Suppressor macrophage (primary cell): ENCODE results near the gene TSN.
"Not testable (repeated sequence)": the region's sequence is repeated elsewhere in the genome, so short reads cannot be mapped to it uniquely, and the experiment has no call there.

ENCODE experiments used
- DNase-seq, 4 experiments: peaks; one replicate each; pipeline ENCODE4 v3.0.0-alpha.2; 2020 to 2022
- total RNA-seq, 17 experiments: gene quantifications; one replicate each; lab custom pipeline; 2026; ENCODE audit warnings: mixed read lengths in 6 of 17, inconsistent platforms in 3 of 17; lab: John Stamatoyannopoulos, UW

Gene TSN
- 28.4 to 103 (median 64.4) reads per million in 17 experiments for total RNA-seq

DNA sequence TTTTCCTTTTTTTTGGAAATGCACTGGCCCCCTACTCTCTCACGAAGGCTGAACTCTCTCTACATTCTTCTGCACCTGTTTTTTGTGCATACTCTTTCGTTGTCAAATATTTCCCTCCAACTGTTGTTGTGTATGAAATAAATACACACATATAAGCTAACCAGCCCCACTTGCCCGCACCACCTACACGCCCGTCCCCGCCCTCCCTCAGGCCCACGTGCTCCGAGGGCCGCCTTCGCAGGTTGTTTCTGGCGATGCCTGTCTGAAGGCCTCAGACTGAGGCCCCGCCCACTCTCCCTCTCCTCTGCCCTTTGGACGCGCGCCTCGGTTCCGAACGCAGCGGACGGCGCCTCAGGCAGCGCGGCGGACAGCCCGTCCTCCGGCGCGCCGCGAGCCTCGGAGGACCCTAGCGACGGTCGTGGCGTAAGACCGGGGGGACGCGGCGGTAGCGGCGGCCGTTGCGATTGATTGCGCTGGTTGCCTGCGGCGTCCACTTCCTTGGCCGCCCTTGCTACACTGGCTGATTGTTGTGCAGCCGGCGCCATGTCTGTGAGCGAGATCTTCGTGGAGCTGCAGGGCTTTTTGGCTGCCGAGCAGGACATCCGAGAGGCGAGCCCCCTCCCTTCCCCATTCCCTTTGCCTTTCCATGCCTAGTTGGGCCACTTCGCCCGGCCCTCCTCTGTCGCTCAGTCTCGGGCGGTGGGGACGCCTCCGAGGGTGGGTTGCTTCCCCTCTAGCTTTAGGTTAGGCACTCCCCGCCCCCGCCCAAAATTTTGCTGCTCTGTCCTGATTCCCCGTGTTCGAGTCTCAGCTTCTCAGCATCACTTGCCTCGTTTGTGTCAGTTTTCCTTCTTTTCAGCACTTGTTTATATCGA is at the start of gene TSN:
TSS of gene TSN (plus strand) at position 415 of the 875 bp plus-strand sequence. CDS start at position 544, 129 bp downstream.
- DNase-seq: peak; percentile 99 to 100 (median 99)

DNA sequence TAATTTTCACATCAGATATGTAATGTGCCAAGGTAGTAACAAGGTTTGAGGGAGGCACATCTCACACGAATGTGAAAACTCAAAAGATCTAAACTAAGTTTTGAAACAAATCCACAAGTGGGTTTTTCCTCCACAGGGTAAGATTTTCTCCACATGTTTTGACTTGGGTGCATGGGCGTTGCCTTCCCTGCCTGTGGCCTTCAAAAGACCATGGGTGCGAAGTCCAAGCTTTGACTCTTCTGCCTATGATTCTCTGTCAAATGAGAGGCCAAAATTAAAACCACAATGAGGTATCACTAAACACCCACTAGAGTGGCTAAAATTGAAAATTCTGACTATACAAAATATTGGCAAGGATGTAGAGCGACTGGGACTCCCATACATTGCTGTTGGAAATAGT is 49.5 kb upstream of the TSN start:
- DNase-seq: no peak

GRCh38 chr2:121707344-121707919 is 48.0 kb upstream of the TSN start:
- no peak for DNase-seq

GRCh38 chr2:121707920-121708361 is 47.5 kb upstream of the TSN start:
- DNase-seq: peak in 1 of 4 experiments; percentile 12

GRCh38 chr2:121709776-121710469 is 45.5 kb upstream of the TSN start:
- DNase-seq: no peak

- DNase-seq: no peak
Observed at GRCh38 chr2:121710470-121711170, 44.8 kb upstream of the TSN start.

DNA sequence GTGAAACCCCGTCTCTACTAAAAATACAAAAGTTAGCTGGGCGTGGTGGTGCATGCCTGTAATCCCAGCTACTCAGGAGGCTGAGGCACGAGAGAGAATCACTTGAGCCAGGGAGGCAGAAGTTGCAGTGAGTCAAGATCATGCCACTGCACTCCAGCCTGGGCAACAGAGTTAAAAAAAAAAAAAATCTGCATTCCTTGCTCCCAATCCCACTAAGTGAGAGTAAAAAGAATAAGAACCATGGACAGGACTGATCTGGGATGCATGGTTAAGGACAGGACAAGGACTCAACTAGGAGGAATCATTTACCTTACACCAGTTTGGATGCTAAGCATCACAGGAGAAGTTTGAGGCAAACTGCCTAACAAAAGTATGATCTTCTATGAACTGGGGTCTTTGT is 44.0 kb upstream of the TSN start:
- DNase-seq: not testable (repeated sequence)

- DNase-seq: no peak
Observed at GRCh38 chr2:121716126-121716525, 39.3 kb upstream of the TSN start.

- no peak for DNase-seq
Observed at GRCh38 chr2:121717529-121717928, 37.9 kb upstream of the TSN start.

GRCh38 chr2:121721926-121722325 is 33.5 kb upstream of the TSN start:
- peak in 2 of 4 experiments; percentile 25 to 59 for DNase-seq

DNA sequence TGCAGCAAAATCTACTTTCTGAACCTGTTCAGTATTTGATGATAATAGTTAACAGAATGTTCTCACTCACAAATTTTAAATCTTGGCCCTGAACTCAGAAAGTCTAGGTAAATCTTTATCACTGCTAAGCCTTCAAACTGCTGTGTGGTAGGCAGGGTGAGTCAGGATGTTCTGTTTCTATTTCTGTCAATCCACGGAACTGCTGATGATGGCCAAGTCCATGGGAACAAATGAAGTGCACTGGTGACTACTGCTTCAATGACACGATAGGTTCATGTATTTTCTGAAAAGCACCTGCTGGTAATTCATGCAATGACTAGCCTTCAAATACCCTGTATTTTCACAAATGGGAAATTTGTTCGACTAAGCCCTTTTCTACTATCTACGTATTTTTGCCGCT is 33.0 kb upstream of the TSN start:
- DNase-seq: peak; percentile 50 to 77 (median 54)

DNA sequence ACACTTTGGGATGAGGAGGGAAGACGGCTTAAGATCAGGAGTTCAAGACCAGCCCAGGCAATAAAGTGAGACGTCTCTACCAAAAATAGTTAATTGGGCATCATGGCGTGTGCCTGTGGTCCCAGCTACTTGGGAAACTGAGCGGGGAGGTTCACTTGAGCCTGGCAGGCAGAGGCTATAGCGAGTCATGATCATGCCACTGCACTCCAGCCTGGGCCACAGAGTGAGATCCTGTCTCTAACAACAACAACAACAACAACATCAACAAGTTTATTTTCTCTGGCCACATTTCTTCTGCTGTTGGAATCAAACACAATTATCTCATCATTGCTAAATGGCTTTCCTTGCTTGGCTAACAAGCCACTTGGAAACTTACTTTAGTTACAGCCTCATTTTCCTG is 32.1 kb upstream of the TSN start:
- no peak for DNase-seq

GRCh38 chr2:121727332-121727731 is 28.1 kb upstream of the TSN start:
- DNase-seq: no peak

GRCh38 chr2:121727950-121728349 is 27.5 kb upstream of the TSN start:
- DNase-seq: no peak

GRCh38 chr2:121731366-121731765 is 24.1 kb upstream of the TSN start:
- DNase-seq: no peak

DNA sequence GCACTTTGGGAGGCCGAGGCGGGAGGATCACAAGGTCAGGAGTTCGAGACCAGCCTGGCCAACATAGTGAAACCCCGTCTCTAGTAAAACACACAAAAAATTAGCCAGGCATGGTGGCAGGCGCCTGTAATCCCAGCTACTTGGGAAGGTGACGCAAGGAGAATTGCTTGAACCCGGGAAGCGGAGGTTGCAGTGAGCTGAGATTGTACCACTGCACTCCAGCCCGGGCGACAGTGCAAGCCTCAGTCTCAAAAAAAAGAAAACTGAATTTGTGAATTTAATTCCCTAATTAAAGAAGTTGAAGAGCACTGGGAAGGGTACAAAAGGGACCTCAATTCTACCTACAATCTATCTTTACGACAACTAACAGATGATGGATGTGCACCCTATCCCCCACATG is 20.9 kb upstream of the TSN start:
- not testable (repeated sequence) for DNase-seq

GRCh38 chr2:121735518-121736074 is 19.9 kb upstream of the TSN start:
- DNase-seq: peak in 1 of 4 experiments; percentile 12

DNA sequence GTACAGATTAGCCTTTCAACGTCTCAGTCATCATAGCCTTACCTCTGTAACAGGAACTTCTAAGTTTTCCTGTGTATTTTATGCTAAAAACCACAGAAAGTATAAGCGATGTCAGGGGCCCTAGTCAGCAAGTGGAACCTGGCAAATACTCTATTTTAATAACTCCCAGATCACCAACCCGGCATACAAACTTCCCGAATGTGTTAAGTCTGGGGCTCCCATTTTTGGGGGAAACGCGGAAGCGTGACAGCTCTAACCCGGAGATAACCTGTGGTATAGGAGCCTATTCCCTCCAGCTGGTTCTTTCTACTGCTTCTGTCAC is 19.4 kb upstream of the TSN start:
- peak; percentile 21 to 31 (median 23) for DNase-seq

DNA sequence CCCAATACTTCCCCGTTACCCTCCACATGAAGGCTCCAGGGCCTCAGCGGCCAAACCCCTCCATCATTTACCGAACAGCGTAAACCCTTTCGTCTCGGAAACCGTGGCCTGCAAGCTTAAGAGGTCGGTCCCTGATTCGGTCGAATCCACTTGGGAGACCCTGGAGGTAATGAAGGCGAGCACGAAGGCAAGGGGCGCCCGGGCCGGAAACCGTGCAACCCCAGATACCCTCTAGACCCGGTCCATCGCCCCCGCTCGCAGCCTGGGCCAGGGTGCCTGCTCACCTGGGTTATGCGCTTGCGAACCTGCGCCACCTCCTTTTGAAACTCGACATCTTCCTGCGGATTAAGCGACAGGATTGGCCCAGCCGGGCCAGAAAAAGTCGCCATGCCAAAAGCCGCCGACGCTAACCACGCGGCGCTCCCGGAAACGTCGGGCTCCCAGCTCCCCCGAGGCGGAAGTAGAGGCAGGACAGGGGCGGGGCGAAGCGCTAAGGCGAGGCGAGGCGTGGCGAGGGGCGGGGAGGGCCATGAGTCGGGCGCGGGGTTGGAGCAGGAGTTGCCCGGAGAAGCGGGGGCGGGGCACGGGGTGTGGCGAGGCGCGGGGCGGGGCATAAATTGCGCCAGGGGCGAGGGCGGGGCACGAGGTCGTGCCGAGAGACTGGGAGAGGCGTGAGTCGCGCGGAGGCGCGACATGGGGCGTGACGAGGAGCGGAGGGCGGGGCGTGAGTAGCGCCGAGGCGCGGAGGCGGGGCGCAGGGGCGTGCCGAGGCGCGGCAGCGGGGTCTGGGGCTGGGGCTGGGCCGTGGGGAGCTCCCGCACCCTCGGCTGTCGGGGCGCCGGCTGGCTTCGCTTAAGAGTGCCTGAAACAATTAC is 18.8 kb upstream of the TSN start, which contains the start of gene NIFK:
TSS of gene NIFK (minus strand) at position 414 of the 875 bp plus-strand sequence. CDS start at position 389, 25 bp downstream.
- peak; percentile 99 to 100 (median 100) for DNase-seq

DNA sequence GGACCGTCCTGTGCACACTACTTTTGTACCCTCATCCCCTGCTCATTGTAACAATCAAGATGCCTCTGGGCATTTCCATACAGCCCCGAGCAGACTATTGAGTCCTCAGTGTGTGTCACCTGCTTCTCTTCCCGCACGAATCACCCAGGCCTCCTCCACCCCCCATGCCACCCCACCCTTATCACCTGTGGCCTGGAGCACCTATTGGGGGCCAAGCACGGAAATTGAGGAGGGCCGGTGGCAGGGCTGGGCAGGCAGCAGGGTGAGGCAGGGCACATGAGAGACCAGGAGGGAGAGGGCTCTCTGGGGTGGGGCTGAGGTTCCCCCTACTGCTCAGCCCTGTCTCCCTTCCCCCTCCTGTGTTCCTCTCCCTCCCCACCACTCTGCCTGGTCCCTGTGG is 14.5 kb upstream of the TSN start:
- no peak for DNase-seq

DNA sequence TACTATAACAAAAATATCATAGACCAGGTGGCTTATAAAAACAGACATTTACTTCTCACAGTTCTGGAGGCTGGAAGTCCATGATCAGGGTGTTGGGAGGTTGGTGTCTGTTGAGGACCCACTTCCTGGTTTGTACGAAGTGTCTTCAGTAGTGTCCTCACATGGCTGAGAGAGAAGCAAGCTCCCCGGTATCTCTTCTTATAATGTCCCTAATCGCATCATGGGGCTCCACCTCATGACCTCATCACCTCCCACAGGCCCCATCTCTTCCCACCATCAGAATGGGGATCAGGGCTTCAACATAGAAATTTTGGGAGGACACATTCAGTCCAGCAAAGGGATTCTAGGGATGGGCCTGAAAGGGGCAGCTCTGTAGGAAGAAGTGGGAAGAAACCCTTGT is 14.0 kb upstream of the TSN start:
- DNase-seq: peak; percentile 9 to 38 (median 28)
